ENCODE data around the gene SMIM45. TPM values are rescaled to one million over a fixed set of nuclear protein-coding genes. Genes with fewer than 3 reads are reported as not detected.

SMIM45 gene

GRCh38 chr22:41987276-41987675, 35.3 kb downstream of the SMIM45 start:
- no peak for DNase-seq (ENCODE audit: low spot score)
- intact Hi-C loops (cut with DNase I), result no loop called here
- no peak for ATAC-seq

- no peak for DNase-seq (ENCODE audit: low spot score)
These were observed 37.3 kb downstream of the SMIM45 start for GRCh38 chr22:41989246-41989645.

GRCh38 chr22:41991111-41991510, 39.2 kb downstream of the SMIM45 start:
- DNase-seq (ENCODE audit: low spot score) (no peak), ATAC-seq (no peak)
- intact Hi-C loops (cut with DNase I), result no loop called here

More at GRCh38 chr22:41989246-41989645, 37.3 kb downstream of the SMIM45 start:
- intact Hi-C loops (cut with DNase I), result no loop called here
- ATAC-seq, result no peak

DNA sequence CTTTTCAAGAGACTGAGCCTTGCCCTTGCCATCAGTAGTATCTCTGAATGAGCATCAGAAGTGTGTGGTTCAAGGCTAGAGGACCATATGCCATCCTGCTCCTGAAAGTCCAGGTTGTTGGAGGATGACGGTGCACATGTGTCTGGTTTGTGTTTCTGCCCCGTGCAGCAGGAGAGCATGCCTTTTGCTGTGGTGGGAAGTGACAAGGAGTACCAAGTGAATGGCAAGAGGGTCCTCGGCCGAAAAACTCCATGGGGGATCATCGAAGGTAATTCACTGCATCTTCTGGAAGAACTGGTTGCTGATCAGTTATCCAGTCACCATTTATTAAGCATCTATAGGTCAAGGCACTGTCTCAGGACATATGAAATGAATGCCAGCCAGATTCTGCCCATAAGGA, 40.5 kb downstream of the SMIM45 start:
- intact Hi-C loops (cut with DNase I), result no loop called here
- DNase-seq (ENCODE audit: low spot score) (peak; percentile 13), ATAC-seq (no peak)

- ATAC-seq (no peak), DNase-seq (ENCODE audit: low spot score) (no peak)
- intact Hi-C loops (cut with DNase I), result no loop called here
These were observed 43.3 kb downstream of the SMIM45 start for GRCh38 chr22:41995211-41995610.

- intact Hi-C loops (cut with DNase I), result no loop called here
- no peak for ATAC-seq
- DNase-seq (ENCODE audit: low spot score), result no peak
These were observed 44.9 kb downstream of the SMIM45 start for GRCh38 chr22:41996826-41997225.

GRCh38 chr22:41998361-41999261, 46.7 kb downstream of the SMIM45 start, which contains the start of gene WBP2NL:
TSS of gene WBP2NL (plus strand) at chr22:41998788. CDS start at chr22:41998819, 31 bp downstream.
- peak; percentile 92 for DNase-seq (ENCODE audit: low spot score)
- intact Hi-C loops (cut with DNase I), result no loop called here
- peak; percentile 99 for ATAC-seq

- no peak for DNase-seq (ENCODE audit: low spot score)
- intact Hi-C loops (cut with DNase I), result no loop called here
- no peak for ATAC-seq
These were observed 48.5 kb downstream of the SMIM45 start for GRCh38 chr22:42000466-42000865.

DNA sequence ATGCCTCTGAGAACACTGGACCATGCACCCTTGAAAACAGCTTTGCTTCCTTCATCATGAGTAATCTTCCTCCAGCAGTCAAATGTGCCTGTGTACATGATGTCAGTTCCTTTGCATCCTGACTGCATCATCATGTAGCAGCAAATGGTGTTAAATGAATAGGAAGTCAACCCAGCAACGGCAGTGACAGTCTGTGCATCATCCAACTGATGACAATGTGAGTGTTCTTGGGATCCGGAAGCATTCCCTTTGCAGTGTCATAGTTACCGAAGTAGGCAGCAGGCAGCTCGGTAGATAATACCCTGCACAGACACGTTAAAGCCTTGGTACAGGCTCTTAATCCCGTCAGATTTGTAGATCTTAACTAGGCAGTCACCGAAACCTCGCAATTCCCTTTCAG, 49.2 kb downstream of the SMIM45 start:
- no peak for DNase-seq (ENCODE audit: low spot score)
- intact Hi-C loops (cut with DNase I), result no loop called here
- no peak for ATAC-seq

DNA sequence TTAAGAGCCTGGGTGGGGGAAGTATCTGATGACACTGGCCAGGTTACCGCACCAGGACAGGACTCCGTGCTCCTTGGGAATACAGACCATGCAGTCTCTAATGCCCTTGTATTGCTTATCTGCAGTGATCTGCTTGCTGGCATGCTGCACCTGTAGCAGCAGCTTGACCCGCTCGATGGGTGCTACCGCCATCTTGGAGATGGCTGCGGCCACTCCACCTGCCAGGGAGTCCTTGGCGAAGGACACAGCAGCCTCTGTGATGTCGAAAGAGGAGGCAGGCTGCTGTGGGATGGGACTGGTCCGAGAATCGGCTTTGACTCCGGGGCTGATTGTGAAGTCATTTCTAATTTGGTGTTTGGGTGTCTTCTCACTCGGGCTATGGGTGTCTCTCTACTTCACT, 49.8 kb downstream of the SMIM45 start:
- DNase-seq (ENCODE audit: low spot score) (no peak), ATAC-seq (no peak)
- intact Hi-C loops (cut with DNase I), result no loop called here

- DNase-seq (ENCODE audit: low spot score) (no peak), ATAC-seq (no peak)
- intact Hi-C loops (cut with DNase I), result no loop called here
These were observed 56.0 kb downstream of the SMIM45 start for GRCh38 chr22:42007922-42008321.

Other genes with a start within 250 kb of the SMIM45 start
- gene CCDC134, start 151.5 kb upstream of the SMIM45 start, total RNA-seq, result 8.4 TPM
- gene SREBF2, start 119.0 kb upstream of the SMIM45 start, total RNA-seq, result 206 TPM
- gene SHISA8, start 37.1 kb upstream of the SMIM45 start, total RNA-seq, result 0.40 TPM
- gene TNFRSF13C, start 25.3 kb upstream of the SMIM45 start, total RNA-seq, result 1.2 TPM
- not detected for gene CENPM, start 5.0 kb upstream of the SMIM45 start, total RNA-seq
- 35.5 TPM for gene SEPTIN3, start 17.3 kb downstream of the SMIM45 start, total RNA-seq
- 9.4 TPM for gene WBP2NL, start 46.6 kb downstream of the SMIM45 start, total RNA-seq
- 17.0 TPM for gene NAGA, start 118.7 kb downstream of the SMIM45 start, total RNA-seq
- 12.8 TPM for gene PHETA2, start 122.1 kb downstream of the SMIM45 start, total RNA-seq
- 53.3 TPM for gene SMDT1, start 127.5 kb downstream of the SMIM45 start, total RNA-seq
- 31.9 TPM for gene NDUFA6, start 138.6 kb downstream of the SMIM45 start, total RNA-seq
- 2.0 TPM for gene CYP2D6, start 178.7 kb downstream of the SMIM45 start, total RNA-seq